GM12878 (cell line): ENCODE data around the gene ZNF181. TPM values are rescaled to one million over a fixed set of nuclear protein-coding genes. Genes with fewer than 3 reads are reported as not detected.

Experiments
- NRF1 ChIP-seq: conservative IDR thresholded peaks from 2 replicates; pipeline ENCODE4 v1.6.1; 2011; ENCODE audit warnings: mild to moderate bottlenecking, low read depth, low read length, improper control_type of control experiment
- polyA plus RNA-seq, 11 experiments: library from polyadenylated mRNA; depleted of rRNA in 4 of 11; unstranded in 6 of 11; stranded (reverse) in 5 of 11; fragments of >200 nt; fragmentation: Nextera tagmentation in 4 of 11; fragmentation: Illumina TruSeq in 1 of 11; extraction: Ambion mirVana in 4 of 11; extraction: Trizol in 1 of 11; gene quantifications; 1 replicate in 1 of 11; 2 replicates in 10 of 11; pipeline versions ENCODE4 v1.2.1 to v1.2.3, GENCODE V29; 2011 to 2016; ENCODE audit warnings: inconsistent platforms in 2 of 11, missing spikeins in 2 of 11, low read depth in 1 of 11
- total RNA-seq, 4 experiments: library from RNA; depleted of rRNA in 3 of 4; stranded (reverse); fragments of >200 nt in 3 of 4; fragmentation: Illumina TruSeq in 1 of 4; extraction: Trizol in 1 of 4; gene quantifications; 2 replicates each; pipeline versions ENCODE4 v1.2.1 to v1.2.3, GENCODE V29; 2013 to 2021

ZNF181 gene
- total and polyA plus RNA-seq, 10 of the 15 experiments (the other 5 are each of a cell fraction or from before 2014, with no cell fraction given), result 2.1 to 10.3 (median 8.1) TPM

- TF ChIP-seq NRF1, result no peak
These were observed 60.3 kb downstream of the ZNF181 start (continued) for GRCh38 chr19:34794066-34794960.

Other genes starting within 250 kb of the ZNF181 start
- 0.05 TPM in 1 of 2 replicates, not detected in the other for gene SCGB2B2, start 57.1 kb upstream of the ZNF181 start, total RNA-seq (2014; rRNA removed)
- gene SCGB2B2, start 57.1 kb upstream of the ZNF181 start, total RNA-seq (2014; rRNA removed; fragmentation: Illumina TruSeq; extraction: Trizol), result not detected in 2 replicates
- gene SCGB2B2, start 57.1 kb upstream of the ZNF181 start, total RNA-seq (2021), result 0.31 TPM in 1 of 2 replicates, not detected in the other
- gene SCGB2B2, start 57.1 kb upstream of the ZNF181 start, polyA plus RNA-seq (2011; rRNA removed), result 0.04 and 0.35 TPM in 2 replicates
- 0.06 and 0.11 TPM in 2 replicates for gene SCGB2B2, start 57.1 kb upstream of the ZNF181 start, polyA plus RNA-seq (2014; fragmentation: Illumina TruSeq; extraction: Trizol)
- not detected for gene SCGB2B2, start 57.1 kb upstream of the ZNF181 start, polyA plus RNA-seq (2014; fragmentation: Nextera tagmentation; extraction: Ambion mirVana)
- not detected in 2 replicates for gene SCGB2B2, start 57.1 kb upstream of the ZNF181 start, polyA plus RNA-seq (2014; rRNA removed)
- gene SCGB2B2, start 57.1 kb upstream of the ZNF181 start, polyA plus RNA-seq (2016; fragmentation: Nextera tagmentation; extraction: Ambion mirVana), result under 1 TPM in 1 of 2 experiments, not detected in 1; 0.12 TPM
- 17.8 and 18.0 TPM in 2 replicates for gene ZNF302, start 56.6 kb upstream of the ZNF181 start, total RNA-seq (2014; rRNA removed)
- gene ZNF302, start 56.6 kb upstream of the ZNF181 start, total RNA-seq (2014; rRNA removed; fragmentation: Illumina TruSeq; extraction: Trizol), result 21.9 TPM in 2 replicates
- gene ZNF302, start 56.6 kb upstream of the ZNF181 start, total RNA-seq (2021), result 16.0 and 17.1 TPM in 2 replicates
- gene ZNF302, start 56.6 kb upstream of the ZNF181 start, polyA plus RNA-seq (2011; rRNA removed), result 35.4 and 56.1 TPM in 2 replicates
- gene ZNF302, start 56.6 kb upstream of the ZNF181 start, polyA plus RNA-seq (2014; fragmentation: Illumina TruSeq; extraction: Trizol), result 21.2 and 27.4 TPM in 2 replicates
- 1 to 10 TPM; 8.4 to 8.6 TPM for gene ZNF302, start 56.6 kb upstream of the ZNF181 start, polyA plus RNA-seq (2014; fragmentation: Nextera tagmentation; extraction: Ambion mirVana)
- gene ZNF302, start 56.6 kb upstream of the ZNF181 start, polyA plus RNA-seq (2014; rRNA removed), result 15.8 and 18.2 TPM in 2 replicates
- gene ZNF302, start 56.6 kb upstream of the ZNF181 start, polyA plus RNA-seq (2016; fragmentation: Nextera tagmentation; extraction: Ambion mirVana), result 10 to 100 TPM; 22.8 to 23.7 TPM
- 1.5 and 2.2 TPM in 2 replicates for gene ZNF599, start 39.0 kb downstream of the ZNF181 start, total RNA-seq (2014; rRNA removed)
- 1.0 and 1.2 TPM in 2 replicates for gene ZNF599, start 39.0 kb downstream of the ZNF181 start, total RNA-seq (2014; rRNA removed; fragmentation: Illumina TruSeq; extraction: Trizol)
- gene ZNF599, start 39.0 kb downstream of the ZNF181 start, total RNA-seq (2021), result 1.7 and 2.8 TPM in 2 replicates
- gene ZNF599, start 39.0 kb downstream of the ZNF181 start, polyA plus RNA-seq (2011; rRNA removed), result 3.6 and 4.8 TPM in 2 replicates
- 1.3 and 2.2 TPM in 2 replicates for gene ZNF599, start 39.0 kb downstream of the ZNF181 start, polyA plus RNA-seq (2014; fragmentation: Illumina TruSeq; extraction: Trizol)
- gene ZNF599, start 39.0 kb downstream of the ZNF181 start, polyA plus RNA-seq (2014; fragmentation: Nextera tagmentation; extraction: Ambion mirVana), result 1 to 10 TPM in 1 of 2 experiments, under 1 TPM in 1; 0.27 to 1.1 TPM
- 2.9 and 4.3 TPM in 2 replicates for gene ZNF599, start 39.0 kb downstream of the ZNF181 start, polyA plus RNA-seq (2014; rRNA removed)
- gene ZNF599, start 39.0 kb downstream of the ZNF181 start, polyA plus RNA-seq (2016; fragmentation: Nextera tagmentation; extraction: Ambion mirVana), result 1 to 10 TPM; 3.9 to 4.6 TPM
- gene ZNF30, start 192.7 kb downstream of the ZNF181 start, total RNA-seq (2014; rRNA removed), result 0.82 and 0.85 TPM in 2 replicates
- gene ZNF30, start 192.7 kb downstream of the ZNF181 start, total RNA-seq (2014; rRNA removed; fragmentation: Illumina TruSeq; extraction: Trizol), result 1.2 and 1.5 TPM in 2 replicates
- gene ZNF30, start 192.7 kb downstream of the ZNF181 start, total RNA-seq (2021), result 0.98 and 1.2 TPM in 2 replicates
- gene ZNF30, start 192.7 kb downstream of the ZNF181 start, polyA plus RNA-seq (2011; rRNA removed), result 2.3 and 3.1 TPM in 2 replicates
- 0.97 and 2.8 TPM in 2 replicates for gene ZNF30, start 192.7 kb downstream of the ZNF181 start, polyA plus RNA-seq (2014; fragmentation: Illumina TruSeq; extraction: Trizol)
- gene ZNF30, start 192.7 kb downstream of the ZNF181 start, polyA plus RNA-seq (2014; fragmentation: Nextera tagmentation; extraction: Ambion mirVana), result 1 to 10 TPM; 1.2 to 1.6 TPM
- 0.80 and 1.1 TPM in 2 replicates for gene ZNF30, start 192.7 kb downstream of the ZNF181 start, polyA plus RNA-seq (2014; rRNA removed)
- 1 to 10 TPM; 1.3 to 1.8 TPM for gene ZNF30, start 192.7 kb downstream of the ZNF181 start, polyA plus RNA-seq (2016; fragmentation: Nextera tagmentation; extraction: Ambion mirVana)
- gene ZNF792, start 230.0 kb downstream of the ZNF181 start, total RNA-seq (2014; rRNA removed), result 2.3 and 2.8 TPM in 2 replicates
- gene ZNF792, start 230.0 kb downstream of the ZNF181 start, total RNA-seq (2014; rRNA removed; fragmentation: Illumina TruSeq; extraction: Trizol), result 2.2 and 2.6 TPM in 2 replicates
- gene ZNF792, start 230.0 kb downstream of the ZNF181 start, total RNA-seq (2021), result 2.0 and 2.2 TPM in 2 replicates
- 4.8 and 5.3 TPM in 2 replicates for gene ZNF792, start 230.0 kb downstream of the ZNF181 start, polyA plus RNA-seq (2011; rRNA removed)
- 1.2 and 1.3 TPM in 2 replicates for gene ZNF792, start 230.0 kb downstream of the ZNF181 start, polyA plus RNA-seq (2014; fragmentation: Illumina TruSeq; extraction: Trizol)
- under 1 TPM; 0.53 to 0.63 TPM for gene ZNF792, start 230.0 kb downstream of the ZNF181 start, polyA plus RNA-seq (2014; fragmentation: Nextera tagmentation; extraction: Ambion mirVana)
- gene ZNF792, start 230.0 kb downstream of the ZNF181 start, polyA plus RNA-seq (2014; rRNA removed), result 0.97 and 1.0 TPM in 2 replicates
- gene ZNF792, start 230.0 kb downstream of the ZNF181 start, polyA plus RNA-seq (2016; fragmentation: Nextera tagmentation; extraction: Ambion mirVana), result 1 to 10 TPM in 1 of 2 experiments, under 1 TPM in 1; 0.87 to 1.3 TPM